Breast epithelium (tissue), 3 donors: Measurements from ENCODE around the gene GEMIN4.

Source experiments
- CTCF ChIP-seq, 3 donors: fragments of 450-650 bp; IDR thresholded peaks; one replicate each; pipeline ENCODE4 v1.5.1; 2016 to 2017; ENCODE audit warnings: antibody characterized with exemption in 3 of 3, mild to moderate bottlenecking in 3 of 3, moderate library complexity in 3 of 3
- POLR2A ChIP-seq: fragments of 450-650 bp; IDR thresholded peaks from one replicate; pipeline ENCODE4 v1.6.1; 2016; ENCODE audit warnings: antibody characterized with exemption, mild to moderate bottlenecking, moderate library complexity

- no peak for TF ChIP-seq POLR2A
- TF ChIP-seq CTCF (IDR thresholded peaks at IDR 0.05): no peak
Measured at GRCh38 chr17:728911-729310, 23.2 kb downstream of the GEMIN4 start.
